GM19328 (cell line): Measurements from ENCODE around the gene NANOS3.

Source experiments
- ATAC-seq: cut with Tn5 transposase; IDR thresholded peaks from one replicate; pipeline ENCODE4 v1.9.1; 2021; ENCODE audit warnings: mild to moderate bottlenecking, moderate library complexity; ENCODE audit not compliant: unreplicated experiment

Gene NANOS3

DNA sequence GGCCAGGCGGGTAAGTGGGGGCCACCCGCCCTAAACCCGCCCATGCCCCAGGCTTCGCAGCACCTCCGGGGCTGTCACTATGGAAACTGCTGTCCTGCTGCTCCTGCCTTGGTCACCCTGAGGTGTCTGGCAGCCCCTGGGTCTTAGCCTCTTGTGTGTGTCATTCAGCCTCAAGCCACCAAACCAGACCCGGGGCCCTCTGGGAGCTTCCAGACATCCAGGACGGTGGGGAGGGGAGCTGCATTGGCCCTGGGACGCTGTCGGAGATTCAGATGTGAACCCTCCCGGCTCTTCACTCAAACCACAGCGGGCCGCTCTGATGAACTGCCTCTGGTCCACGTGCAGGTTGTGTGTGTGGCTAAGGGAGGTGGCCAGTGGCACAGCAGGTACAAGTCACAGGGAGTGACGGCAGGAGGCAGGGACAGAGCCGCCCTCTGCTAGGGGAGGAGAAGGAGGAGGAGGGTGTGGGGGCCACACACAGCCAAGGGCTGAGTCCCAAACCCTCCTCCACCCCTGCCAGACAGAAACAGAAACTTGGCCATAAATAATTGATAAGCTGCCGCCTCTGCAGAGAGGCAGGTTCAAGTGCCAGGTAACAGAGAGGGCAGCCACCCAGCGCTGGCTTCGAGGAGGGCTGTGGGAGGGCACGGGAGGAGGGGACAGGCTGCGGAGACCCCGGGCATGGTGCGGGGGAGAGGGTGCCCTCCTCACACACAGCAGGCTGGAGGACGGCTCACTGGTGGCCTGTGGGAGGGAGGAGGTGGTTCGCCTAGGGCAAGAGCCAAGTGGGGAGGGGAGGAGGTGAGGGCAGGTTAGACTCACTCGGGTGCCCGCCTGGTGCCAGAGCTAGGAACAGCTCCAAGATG, 8.0 kb downstream of the NANOS3 start:
- no peak for ATAC-seq

DNA sequence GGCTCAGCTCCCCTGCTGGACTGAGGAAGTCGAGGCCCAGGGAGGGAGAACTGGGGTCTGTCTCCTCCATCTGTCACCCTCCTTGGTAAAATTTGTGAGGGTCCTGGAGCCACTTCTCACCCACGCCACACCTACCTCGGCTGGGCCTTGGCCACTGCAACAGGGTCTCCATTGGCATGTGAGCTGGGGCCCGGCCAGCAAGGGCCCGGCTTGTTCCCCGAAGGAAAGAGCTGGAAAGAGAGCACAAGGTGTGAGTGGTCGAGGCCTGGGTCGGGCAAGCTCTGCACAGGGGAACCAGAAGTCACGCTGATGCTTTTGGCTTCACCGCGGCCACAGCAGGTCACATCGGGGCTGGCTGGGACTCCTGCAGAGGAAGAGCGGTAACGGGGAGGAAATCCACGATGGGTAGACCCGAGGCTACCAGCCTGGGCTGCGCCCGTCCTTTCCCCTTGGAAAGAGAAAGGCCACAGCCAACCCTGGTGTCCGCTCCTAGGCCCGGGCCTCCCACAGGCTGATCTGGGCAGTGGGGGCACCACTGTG, 9.0 kb downstream of the NANOS3 start:
- no peak for ATAC-seq

DNA sequence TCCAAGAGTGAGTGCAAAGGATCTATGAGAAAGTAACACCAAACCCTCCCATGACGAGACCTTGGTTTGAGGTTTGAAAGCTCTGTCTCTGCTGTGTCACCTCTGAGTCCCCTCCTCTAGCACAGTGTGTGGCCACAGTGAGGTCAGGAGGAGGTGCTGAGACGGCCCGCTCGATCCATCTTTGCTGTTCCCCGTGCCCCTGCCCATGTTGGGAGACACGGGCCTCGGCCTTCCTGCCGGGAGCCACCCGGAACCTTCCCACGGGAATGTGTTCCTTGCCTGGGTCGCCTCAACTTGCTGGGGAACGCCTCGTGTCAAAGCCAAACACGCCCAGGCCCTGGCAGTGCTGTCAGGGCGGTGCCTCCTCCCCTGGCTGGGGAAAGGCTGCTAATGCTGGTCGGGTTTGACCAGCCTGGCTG, 10.1 kb downstream of the NANOS3 start:
- no peak for ATAC-seq

DNA sequence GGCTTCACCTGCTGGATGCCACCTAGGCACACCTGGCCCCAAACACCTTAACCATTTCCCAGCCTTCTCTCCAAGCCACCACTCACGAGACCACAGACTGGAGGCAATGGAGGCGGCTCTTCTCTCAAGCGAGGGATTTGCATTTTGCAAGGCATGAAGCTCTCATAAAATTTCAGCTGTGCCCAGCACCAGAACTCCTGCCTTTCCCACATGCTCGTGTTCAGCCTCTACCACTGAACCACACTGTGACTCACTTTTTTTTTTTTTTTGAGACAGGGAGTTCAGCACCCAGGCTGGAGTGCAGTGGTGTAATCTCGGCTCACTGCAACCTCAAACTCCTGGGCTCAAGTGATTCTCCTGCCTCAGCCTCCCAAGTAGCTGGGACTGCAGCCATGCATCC, 10.6 kb downstream of the NANOS3 start:
- no peak for ATAC-seq

DNA sequence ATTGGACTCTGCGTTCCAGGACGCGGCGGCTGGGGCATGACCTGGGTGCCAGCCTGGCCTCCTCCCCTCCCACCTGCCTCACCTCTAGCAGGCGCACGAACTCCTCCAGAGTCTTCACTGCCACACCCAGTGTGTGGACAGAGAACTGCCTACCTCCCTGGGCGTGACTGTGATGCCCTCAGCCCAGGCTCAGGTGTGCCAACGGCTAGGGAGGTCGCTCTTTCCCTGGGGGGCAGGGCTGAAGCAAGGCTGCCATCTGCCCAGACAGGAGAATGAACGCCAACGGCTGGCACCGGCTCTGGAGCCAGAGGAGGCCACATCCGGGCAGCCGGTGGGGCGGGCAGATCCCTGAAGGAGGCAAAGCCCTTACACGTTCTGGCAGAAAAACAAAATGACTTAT, 11.3 kb downstream of the NANOS3 start:
- ATAC-seq, result no peak

DNA sequence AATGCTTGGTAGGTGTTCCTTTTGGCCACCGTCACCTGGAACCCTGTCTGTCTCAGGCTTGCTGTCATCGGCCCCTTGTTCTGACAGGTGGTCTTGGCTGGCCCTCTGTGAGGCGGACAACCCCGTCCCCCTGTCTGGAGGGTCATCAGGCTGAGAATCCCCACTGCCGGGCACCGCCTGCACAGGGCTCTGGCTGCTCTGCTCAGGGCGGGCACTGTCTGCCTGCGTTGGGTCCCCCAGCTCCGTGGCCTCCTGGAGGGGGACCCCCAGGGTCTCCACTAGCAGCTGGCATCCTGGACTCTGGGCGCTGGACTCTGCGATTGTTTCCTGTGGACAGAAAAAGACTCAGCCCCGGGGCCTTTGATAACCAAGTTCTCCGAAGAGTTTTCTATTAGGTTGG, 13.2 kb downstream of the NANOS3 start:
- no peak for ATAC-seq

DNA sequence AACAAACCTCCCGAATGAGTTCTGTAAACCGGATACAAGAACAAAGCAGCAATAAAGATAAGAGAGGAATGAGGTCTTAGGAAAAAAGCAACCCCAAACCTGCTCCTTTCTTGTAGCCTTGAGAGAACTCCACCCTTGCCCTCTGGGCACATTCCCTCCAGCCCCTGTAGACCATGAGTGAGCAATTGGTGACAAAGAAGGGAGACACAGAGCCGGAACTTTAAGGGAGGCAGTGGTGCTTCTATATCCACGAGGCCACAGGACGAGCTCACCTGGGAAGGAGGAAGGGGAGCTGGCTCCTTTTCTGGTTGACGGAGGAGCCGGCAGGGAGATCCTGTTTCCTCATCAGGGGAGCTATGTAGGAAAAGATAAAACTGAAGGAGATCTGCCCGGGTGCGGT, 15.9 kb downstream of the NANOS3 start:
- ATAC-seq, result no peak

DNA sequence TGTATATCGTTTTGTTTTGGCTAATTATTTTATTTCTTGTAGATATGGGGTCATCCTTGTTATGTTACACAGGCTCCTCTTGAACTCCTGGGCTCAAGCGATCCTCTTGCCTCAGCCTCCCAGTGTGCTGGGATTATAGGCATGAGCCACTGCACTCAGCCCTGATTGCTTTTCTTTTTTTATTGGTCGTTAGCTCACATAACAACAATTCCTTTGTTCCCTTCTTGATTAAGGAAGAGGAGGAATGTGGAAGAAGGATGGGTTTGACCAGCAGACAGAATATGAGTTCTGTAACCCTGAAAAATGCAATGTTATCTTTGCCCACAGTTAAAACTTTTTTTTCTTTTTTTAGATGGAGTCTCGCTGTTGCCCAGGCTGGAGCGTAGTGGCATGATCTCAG, 17.6 kb downstream of the NANOS3 start:
- ATAC-seq, result no peak

DNA sequence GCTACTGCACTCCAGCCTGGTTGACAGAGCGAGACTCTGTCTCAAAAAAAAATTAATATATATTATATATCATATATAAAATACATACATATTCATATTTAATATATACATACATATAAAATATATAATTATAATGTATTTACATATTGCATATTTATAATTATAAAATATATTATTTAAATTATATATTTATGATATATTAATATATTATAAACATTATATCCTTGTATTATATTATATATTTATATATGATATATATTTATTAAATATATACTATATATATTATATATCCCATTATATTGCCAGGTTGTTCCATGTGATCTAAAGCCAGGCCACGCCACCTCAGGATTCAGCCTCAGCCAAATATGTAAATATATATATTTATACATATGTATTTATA, 19.3 kb downstream of the NANOS3 start:
- ATAC-seq, result no peak

DNA sequence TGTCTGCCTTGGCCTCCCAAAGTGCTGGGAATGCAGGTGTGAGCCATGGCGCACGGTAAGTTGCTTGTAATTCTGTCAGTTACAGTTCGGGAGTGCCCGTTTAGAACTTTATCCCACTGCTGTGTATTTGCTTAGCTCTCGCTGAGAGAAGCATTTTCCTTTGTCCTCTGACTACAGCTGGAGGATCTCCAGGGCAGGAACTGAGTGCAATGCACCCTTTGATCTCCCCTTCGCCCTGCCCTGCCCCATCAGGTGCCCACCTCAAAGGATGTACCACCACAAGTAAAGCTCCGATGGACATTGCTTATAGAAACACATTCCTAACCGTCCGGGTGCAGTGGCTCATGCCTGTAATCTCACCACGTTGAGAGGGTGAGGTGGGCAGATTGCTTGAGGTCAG, 22.5 kb downstream of the NANOS3 start:
- no peak for ATAC-seq

DNA sequence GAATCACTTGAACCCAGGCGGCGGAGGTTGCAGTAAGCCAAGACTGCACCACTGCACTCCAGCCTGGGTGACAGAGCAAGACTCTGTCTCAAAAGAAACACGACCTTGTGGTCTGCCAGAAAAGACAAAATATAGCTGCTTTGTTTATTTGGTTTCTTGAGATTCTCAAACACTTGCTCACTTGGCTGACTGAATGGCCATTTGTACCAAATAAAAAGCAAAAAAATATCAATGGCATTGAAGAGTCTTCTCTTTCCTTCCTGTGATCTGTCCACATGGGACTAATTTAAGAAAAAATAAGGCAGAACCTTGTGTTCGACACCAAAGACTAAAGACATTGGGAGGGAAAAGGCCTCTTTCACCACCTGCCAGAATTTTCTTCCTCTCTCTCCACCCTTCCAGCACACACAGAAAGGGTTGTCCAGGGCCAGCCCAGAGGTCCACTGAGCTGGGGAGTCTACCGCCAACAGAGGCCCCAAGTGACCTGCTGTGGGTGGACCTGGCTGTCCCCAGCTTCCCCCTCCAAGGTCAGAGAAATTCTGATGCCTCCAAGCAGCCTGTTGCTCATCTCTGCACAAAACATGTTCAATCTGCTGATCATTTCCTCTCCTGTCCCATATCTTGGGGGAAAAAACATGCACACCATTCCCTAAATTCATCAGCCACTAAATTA, 23.1 kb downstream of the NANOS3 start:
- ATAC-seq, result no peak

DNA sequence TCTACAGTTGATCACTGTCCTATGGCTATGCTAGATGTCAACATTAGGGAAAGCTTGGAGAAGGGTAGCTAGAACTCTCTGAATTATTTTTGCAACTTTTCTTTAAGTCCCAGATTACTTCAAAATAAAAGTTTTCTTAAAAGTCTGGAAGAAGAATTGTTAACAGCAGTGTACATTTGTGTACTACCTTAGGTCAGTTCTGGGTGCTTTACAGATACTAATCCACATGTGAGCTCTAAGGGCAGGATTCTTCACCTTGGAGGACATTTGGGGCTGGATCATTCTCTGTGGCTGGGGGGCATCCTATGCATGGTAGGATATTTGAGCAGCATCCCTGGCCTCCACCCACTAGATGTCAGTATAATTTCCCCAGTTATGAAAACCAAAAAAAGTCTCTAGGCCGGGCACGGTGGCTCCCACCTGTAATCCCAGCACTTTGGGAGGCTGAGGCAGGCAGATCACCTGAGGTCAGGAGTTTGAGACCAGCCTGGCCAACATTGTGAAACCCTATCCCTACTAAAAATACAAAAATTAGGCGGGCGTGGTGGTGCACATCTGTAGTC, 26.1 kb downstream of the NANOS3 start:
- no peak for ATAC-seq

DNA sequence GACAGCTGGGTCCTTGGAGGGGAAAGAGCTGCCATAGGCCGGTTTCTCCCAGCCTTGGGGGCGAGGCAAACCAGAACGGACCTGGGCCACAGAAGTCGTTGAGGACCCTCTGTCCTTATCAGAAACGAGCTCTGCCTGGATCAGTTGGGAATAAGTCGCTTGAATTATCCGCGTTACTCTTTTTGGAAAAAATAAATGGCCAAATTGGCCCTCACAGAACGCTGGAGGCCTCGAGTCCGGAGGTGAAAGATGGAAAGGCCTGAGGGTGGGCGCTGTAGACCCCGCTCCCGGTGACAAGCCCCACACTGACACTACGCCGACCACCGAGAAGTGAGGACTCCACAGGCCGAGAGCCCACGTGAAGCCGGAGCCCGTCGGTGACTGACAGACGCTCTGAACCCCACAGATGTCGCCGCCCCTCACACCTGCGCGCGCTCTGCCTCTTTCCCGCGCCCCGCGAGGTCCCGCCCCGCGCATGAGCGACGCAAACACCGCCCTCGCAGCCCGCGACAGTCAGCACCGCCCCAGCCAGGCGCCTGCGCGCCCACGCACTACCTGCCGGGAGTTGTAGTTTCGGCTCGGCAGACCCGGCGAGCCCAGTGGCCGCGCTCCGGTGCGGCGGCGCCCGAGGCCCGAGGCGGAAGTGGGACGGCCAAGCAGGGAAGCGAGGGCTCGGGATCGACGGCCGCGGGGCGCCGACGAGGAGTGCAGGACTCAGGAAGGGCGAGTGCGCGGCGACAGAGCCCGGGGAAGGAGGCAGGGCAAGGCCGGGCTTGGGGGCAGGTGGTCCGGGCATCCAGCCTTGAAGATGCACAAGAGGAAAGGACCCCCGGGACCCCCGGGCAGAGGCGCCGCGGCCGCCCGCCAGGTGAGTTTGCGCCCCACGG, 28.9 kb downstream of the NANOS3 start, which contains the start of the genes BRME1 and CC2D1A:
Gene BRME1, minus strand, starts transcription at position 484 of the 887 bp plus-strand sequence. CDS start 1,225 bp downstream, outside the sequence.
Gene CC2D1A, plus strand, starts transcription at position 568 of the 887 bp plus-strand sequence. Its CDS starts 241 bp downstream, at position 809.
- ATAC-seq, result peak; percentile 83

DNA sequence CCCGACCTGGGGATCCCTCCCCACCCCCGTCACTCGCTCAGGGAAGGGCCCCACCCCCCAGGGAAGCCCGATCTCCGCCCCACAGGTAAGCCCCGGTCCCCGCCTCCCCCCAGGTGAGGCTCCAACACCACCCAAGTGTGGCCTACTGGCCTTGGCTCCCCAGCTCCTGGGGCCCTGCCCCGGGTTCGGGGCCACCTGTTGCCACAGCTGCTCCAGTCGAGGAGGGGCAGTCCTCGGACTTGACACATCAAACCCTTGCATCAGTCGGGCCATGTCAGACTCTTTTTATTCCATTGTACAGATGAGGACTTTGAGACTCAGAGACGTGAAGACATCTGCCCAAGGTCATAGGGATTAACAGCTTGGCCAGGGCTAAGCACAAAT, 29.6 kb downstream of the NANOS3 start:
- no peak for ATAC-seq

DNA sequence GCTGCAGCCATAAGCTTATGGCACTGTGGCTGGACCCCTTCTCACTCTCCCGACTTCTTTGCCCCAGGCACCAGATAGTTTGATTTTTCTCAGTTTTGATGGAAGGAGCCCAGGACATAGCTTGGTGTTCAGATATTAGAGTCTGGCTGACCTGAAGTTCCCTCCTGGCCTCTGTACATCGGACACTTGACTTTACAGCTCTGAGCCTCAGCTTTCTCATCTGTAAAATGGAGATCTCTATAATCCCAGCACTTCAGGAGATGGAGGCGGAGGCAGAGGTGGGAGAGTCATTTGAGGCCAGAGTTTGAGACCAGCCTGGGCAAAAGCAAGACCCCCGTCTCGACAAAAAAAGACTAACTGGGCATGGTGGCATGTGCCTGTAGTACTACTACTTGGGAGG, 30.0 kb downstream of the NANOS3 start:
- no peak for ATAC-seq

DNA sequence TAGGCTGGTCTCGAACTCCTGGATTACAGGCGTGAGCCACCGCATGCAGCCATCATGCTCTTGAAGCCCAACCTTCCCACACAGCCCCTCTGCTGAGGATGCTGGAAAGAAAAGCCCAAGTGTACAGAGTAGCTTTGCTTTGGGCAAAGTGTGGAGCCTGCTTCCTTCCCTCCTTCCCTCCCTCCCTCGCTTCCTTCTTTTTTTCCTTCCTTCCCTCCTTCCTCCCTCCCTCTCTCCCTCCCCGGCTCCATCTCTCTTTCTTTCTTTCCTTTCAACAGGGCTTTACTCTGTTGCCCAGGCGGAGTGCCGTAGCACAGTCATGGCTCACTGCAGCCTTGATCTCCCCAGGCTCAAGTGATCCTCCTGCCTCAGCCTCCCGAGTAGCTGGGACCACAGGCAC, 31.7 kb downstream of the NANOS3 start:
- no peak for ATAC-seq

DNA sequence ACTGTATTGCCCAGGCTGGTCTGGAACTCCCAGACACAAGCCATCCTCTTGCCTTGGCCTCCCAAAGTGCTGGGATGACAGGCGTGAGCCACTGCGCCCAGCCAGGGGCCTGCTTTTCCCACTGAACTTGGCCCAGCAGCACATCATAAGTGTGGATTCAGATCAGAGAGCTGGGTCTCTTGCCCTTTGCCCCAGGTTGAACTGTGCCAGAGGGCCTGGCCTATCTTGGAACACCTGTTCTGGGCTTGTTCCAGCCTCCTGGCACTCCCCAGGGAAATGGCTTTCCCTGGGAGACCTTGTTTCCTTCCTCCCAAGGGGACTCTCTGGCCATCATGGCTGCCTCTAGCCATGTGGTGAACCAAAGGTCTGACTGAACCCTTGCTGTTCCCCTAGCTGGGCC, 32.5 kb downstream of the NANOS3 start:
- ATAC-seq, result no peak

DNA sequence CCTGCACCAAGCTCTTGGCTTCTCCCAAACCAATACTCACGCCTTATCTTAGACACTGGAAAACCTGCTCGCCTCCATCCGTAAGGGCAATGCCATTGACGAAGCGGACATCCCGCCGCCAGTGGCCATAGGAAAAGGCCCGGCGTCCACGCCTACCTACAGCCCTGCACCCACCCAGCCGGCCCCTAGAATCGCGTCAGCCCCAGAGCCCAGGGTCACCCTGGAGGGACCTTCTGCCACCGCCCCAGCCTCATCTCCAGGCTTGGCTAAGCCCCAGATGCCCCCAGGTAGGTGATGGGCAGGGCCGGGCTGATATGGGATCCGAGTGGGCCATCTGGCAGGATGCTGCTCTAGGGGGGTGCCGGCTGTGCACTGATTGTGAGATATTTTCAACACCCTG, 36.4 kb downstream of the NANOS3 start:
- ATAC-seq, result no peak

DNA sequence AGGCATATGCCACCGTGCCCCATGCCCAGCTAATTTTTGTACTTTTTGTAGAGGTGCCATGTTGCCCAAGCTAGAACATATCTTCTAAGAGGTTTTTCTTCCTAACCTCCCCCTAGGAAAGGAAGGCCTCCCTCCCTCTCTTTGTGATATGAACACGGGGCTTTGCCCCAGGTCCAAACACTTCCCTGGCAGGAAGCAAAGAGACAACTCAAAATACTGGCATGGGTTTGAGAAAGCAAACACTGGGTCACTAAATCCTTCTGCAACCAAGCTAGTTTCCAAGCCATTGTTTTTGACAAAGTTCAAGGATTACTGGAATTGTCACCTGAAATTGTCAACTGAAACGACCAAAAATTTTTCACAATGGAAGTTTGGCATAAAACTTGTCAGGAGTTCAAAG, 37.8 kb downstream of the NANOS3 start:
- ATAC-seq, result no peak

DNA sequence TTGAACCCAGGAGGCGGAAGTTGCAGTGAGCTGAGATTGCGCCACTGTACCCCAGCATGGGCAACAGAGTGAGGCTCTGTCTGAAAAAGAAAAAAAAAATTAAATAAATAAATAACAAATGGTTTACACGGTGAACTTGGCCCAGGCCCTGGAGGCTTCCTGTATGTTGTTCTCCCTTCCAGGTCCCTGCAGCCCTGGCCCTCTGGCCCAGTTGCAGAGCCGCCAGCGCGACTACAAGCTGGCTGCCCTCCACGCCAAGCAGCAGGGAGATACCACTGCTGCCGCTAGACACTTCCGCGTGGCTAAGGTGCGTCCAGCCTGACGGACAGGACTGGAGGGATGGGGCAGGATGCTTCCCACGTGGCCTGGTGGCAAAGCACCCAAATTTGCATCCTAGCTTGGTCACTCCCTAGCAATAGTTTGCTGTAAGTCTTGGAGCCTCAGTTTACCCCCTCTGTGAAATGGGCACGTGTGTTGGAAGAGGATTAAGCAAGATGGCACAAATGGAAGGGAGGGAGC, 41.0 kb downstream of the NANOS3 start:
- ATAC-seq, result no peak
